HuH-7 (cell line): ENCODE results near the gene ADAMTS2.

Source experiments
- DNase-seq: peaks from one replicate; pipeline ENCODE4 v3.0.0; 2011; ENCODE audit warnings: low spot score

Gene ADAMTS2

GRCh38 chr5:179139111-179139935, 205.9 kb downstream of the ADAMTS2 start:
- DNase-seq = no peak

DNA sequence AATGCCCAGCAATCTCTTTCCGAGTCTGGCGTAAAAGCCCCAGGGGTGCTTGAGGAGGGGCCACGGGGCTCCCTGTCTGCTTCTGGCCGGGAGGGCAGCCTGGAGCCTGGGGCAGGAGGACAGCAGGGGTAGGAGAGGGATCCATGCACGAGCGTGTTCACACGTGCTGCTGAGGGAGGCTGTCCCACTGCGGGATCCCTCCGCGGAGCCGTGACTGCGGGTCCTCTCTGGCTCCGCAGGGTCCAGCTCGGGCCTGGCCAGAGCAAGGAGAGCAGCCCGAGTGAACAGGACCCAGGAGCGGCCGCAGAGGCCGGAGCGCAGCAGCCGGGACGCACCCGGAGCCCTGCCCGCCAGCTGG, 206.7 kb downstream of the ADAMTS2 start:
- DNase-seq = no peak

GRCh38 chr5:179137643-179138567, 207.4 kb downstream of the ADAMTS2 start:
- DNase-seq = no peak

- DNase-seq = no peak
Measured at GRCh38 chr5:179137016-179137642, 208.1 kb downstream of the ADAMTS2 start.

- no peak for DNase-seq
Measured at GRCh38 chr5:179135441-179136215, 209.6 kb downstream of the ADAMTS2 start.

DNA sequence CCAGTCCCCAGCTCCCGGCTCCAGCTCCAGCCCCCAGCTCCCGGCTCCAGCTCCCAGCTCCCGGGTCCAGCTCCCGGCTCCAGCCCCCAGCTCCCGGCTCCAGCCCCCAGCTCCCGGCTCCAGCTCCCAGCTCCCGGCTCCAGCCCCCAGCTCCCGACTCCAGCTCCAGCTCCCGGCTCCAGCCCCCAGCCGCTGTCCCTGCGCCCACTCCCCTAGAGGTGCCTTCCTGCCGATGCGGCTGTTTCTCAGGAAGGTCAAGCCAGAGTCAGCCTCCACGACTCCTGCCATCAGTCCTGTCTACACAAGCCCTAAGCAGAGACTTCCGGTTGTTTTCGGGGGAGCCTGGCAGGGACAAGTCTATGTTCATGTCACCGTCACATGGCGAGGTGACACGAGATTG, 210.3 kb downstream of the ADAMTS2 start:
- DNase-seq = no peak

GRCh38 chr5:179134511-179134910, 210.8 kb downstream of the ADAMTS2 start:
- DNase-seq = no peak

DNA sequence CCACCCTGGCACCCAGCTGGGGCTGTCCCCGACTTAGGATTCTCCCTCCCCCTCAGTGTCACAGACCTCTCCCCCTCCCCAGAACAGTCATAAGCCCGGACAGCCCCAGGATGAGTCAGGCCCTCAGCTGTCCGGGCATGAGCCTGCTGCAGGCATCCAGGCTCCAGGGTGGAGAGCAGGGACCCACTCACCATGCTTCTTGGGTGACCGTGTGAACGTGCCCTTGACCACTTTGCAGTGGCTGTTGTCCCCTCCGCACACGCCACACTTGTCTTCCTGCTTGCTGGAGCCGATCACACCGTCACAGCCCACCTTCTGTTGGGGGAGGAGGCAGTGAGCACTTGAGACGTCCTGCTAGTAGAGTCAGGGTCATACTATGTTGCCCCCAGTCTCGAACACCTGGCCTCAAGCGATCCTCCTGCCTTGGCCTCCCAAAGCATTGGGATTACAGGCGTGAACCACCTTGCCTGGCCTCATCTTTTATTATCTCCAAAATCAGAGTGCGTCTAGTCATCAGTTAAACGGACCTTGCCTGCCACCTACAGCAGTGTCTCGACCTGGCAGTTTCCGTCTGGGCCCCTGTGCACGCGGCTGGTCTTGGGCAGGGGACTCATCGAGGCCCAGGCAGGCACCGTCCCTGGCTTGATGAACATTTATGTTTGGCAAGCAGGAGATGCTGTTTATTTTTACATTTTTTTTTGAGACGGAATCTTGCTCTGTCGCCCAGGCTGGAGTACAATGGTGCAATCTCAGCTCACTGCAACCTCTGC, 212.5 kb downstream of the ADAMTS2 start:
- DNase-seq = no peak

GRCh38 chr5:179131886-179132585, 213.2 kb downstream of the ADAMTS2 start:
- DNase-seq = no peak

- no peak for DNase-seq
Measured at GRCh38 chr5:179131321-179131835, 213.9 kb downstream of the ADAMTS2 start.

DNA sequence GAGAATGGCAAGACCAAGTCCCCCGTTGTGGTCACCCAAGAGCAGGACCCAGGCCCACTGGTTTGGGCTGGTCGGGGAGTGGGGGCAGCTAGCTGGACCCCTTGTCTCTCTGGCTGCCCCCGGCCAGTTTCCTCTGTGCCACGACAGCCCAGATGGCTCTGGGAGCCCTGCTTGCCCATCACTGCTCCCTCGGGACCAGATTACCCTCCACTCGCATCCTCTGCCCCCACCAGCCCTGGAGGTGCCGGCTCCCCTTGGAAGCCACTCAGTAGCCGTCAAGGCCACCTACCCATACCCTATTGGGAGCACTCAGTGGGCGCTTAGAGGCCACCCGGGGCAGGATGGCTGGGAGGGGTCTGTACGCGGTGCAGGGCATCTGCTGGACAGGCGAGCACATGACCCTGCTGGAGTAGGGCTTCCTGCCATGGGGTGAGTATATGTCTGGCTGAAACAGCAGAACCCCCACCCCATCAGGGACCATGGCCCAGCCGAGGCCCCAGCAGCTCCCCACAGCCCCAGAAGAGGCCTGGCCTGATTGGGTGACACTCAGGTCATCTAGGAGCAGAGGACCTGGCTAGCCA, 215.1 kb downstream of the ADAMTS2 start:
- no peak for DNase-seq

GRCh38 chr5:179129607-179130071, 215.6 kb downstream of the ADAMTS2 start:
- no peak for DNase-seq

GRCh38 chr5:179128976-179129375, 216.3 kb downstream of the ADAMTS2 start:
- DNase-seq = no peak

DNA sequence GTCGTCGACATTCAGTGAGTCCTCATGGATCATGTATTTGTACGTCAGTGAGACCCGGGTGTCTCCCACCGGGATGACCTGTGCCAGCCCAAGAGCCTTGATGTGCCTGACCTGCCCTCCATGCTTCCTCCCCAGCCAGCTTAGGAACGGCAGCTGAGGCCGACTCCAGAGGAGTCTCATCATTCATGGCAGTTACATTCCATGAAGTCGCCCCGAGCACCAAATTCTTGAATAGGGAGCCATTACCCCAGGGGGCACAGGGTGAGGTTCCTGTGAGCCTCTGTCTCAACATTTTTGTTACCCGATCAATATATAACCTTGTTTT, 217.3 kb downstream of the ADAMTS2 start:
- no peak for DNase-seq

DNA sequence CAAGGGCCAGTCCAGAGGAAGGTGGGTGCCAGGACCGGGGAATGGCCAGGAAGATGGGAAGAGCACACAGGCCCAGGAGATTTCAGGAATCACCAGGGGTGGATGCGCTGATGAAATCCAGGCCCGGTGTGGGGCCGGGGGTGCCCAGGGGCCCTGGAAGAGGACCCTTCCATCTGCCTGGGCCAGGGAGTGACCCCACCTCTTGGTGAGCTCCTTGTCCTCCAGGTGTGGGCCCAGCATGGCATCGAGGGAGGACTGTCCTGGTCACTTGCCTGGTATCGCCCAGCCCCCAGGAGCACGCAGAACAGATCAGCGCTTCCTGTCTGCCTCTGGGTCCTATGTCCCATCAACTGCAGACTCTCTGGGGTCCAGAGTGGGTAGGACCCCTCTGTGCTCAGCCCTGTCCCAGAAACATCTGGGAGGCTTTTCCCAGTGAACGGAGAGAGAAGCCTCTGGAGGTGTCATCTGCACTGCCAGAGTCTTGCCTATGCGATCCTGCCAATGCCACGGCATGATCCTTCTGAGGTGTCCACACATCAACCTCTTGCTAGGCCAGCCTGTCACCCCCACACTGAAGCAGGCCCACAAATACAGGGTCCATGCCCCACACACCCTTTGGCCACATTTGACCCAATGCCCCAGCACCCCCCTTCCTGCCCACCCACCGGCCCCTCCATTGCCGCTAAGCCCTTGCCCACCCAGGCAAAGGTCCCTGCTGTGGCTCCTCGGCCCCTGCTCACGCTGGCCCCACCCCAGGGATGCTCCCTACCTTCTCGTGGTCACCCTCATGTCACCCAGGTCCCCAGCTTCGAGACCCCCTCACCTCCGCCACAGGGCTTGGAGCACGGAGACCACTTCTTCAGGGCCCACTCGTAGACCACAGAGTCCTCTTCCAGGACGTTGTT, 217.9 kb downstream of the ADAMTS2 start:
- DNase-seq = no peak

DNA sequence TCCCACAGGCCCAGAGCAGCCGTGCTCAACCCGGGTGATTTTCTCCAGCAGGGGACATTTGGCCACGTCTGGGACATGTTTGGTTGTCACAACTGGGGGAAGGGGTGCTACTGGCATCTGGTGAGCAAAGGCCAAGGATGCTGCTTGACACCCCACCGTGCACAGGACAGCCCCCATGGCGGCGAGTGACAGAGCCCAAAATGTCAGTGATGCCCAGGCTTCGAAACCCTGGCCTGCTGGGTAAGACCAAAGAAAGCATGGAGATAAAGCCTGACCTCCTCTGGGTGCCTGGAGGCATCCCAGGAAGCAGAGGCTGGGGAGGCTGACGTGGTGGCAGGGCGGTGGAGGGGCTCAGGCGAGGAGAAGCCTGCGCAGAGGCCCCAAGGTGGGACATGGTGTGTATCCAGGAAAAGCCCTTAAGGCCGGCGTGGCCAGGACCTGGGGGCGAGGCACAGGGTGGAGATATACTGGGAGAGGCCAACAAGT, 218.7 kb downstream of the ADAMTS2 start:
- no peak for DNase-seq

DNA sequence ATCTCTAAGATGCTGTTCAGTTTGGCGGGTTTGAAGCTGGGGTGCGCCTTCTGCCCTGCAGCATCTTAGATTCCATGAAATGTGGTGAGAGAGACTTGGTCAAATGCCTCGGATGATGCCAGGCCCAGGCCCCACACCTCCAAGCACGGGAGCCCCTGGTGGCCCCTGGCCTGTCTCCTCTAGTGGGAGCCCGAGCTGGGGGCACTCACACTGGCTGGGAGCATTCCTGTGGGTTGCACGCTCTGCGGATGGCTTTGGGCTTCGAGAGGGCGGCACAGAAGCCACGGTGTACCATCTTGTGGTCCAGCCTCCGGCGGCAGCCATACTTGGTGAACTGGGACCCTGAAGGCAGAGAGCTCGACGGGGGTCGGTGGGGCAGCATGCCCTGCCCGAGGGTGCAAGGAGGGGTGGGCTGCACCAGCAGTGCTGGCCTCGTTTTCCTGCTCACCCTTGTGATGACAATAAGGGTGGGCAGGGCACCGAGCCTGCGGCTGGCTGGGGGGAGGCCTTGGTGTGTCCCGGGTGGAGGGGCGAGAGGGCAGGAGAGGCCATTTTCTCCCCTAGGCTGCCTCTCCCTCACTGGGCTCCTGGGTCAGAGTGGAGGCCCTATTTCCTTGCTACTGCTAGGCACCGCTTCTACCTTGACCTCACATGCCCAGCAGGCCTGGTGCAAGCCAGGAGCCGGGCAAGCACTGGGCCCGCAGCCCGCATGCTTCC, 219.3 kb downstream of the ADAMTS2 start:
- no peak for DNase-seq
